ENCODE data around the gene TNS1. TPM values are rescaled to one million over a fixed set of nuclear protein-coding genes. Genes with fewer than 3 reads are reported as not detected.

Gene TNS1
- total RNA-seq, 2 donors from 2014 or later, result 0.65 to 0.93 TPM

- Mint-ChIP-seq H3K9me3 (peaks cover 2 to 3% of the 10 kb centered on the region in 2 donors), H3K4me3 (no peak overlapping the region), H3K27me3 (ENCODE audit: low read depth) (peaks cover 14% of the 10 kb centered on the region), H3K36me3 (ENCODE audit: insufficient read depth in 2 of 2) (no peaks in the 10 kb centered on the region), H3K4me1 (ENCODE audit: low read depth) (no peaks in the 10 kb centered on the region), H3K27ac (no peak overlapping the region)
- ATAC-seq (replicated peaks in 1 of 2), result no peak
- DNase-seq, result no peak
Measured at GRCh38 chr2:217972490-217972889, 30.3 kb downstream of the TNS1 start.

- H3K27ac Mint-ChIP-seq, result no peak overlapping the region
- no peaks in the 10 kb centered on the region for H3K36me3 Mint-ChIP-seq (ENCODE audit: insufficient read depth in 2 of 2)
- H3K4me1 Mint-ChIP-seq (ENCODE audit: low read depth), result no peaks in the 10 kb centered on the region
- no peak for DNase-seq
- no peak for ATAC-seq (replicated peaks in 1 of 2)
- peaks cover 2 to 3% of the 10 kb centered on the region in 2 donors for H3K9me3 Mint-ChIP-seq
- H3K4me3 Mint-ChIP-seq, result no peak overlapping the region
- peaks cover 14% of the 10 kb centered on the region for H3K27me3 Mint-ChIP-seq (ENCODE audit: low read depth)
Measured at GRCh38 chr2:217972037-217972436, 30.8 kb downstream of the TNS1 start.

GRCh38 chr2:217971166-217971565 is 31.6 kb downstream of the TNS1 start:
- peaks cover 2 to 3% of the 10 kb centered on the region in 2 donors for H3K9me3 Mint-ChIP-seq
- H3K4me1 Mint-ChIP-seq (ENCODE audit: low read depth), result no peaks in the 10 kb centered on the region
- DNase-seq, result no peak
- H3K27ac Mint-ChIP-seq, result no peak overlapping the region
- no peaks in the 10 kb centered on the region for H3K36me3 Mint-ChIP-seq (ENCODE audit: insufficient read depth in 2 of 2)
- no peak for ATAC-seq (replicated peaks in 1 of 2)
- peaks cover 14% of the 10 kb centered on the region for H3K27me3 Mint-ChIP-seq (ENCODE audit: low read depth)
- H3K4me3 Mint-ChIP-seq, result no peak overlapping the region

GRCh38 chr2:217970206-217970605 is 32.6 kb downstream of the TNS1 start:
- peaks cover 2 to 3% of the 10 kb centered on the region in 2 donors for H3K9me3 Mint-ChIP-seq
- no peak overlapping the region for H3K4me3 Mint-ChIP-seq
- H3K4me1 Mint-ChIP-seq (ENCODE audit: low read depth), result no peaks in the 10 kb centered on the region
- H3K27me3 Mint-ChIP-seq (ENCODE audit: low read depth), result peaks cover 14% of the 10 kb centered on the region
- no peak for DNase-seq
- no peaks in the 10 kb centered on the region for H3K36me3 Mint-ChIP-seq (ENCODE audit: insufficient read depth in 2 of 2)
- ATAC-seq (replicated peaks in 1 of 2), result no peak
- H3K27ac Mint-ChIP-seq, result no peak overlapping the region

GRCh38 chr2:217969588-217969987 is 33.2 kb downstream of the TNS1 start:
- H3K4me1 Mint-ChIP-seq (ENCODE audit: low read depth), result no peaks in the 10 kb centered on the region
- H3K27me3 Mint-ChIP-seq (ENCODE audit: low read depth), result peaks cover 14% of the 10 kb centered on the region
- DNase-seq (no peak), ATAC-seq (replicated peaks in 1 of 2) (no peak)
- no peak overlapping the region for H3K4me3 Mint-ChIP-seq
- no peaks in the 10 kb centered on the region for H3K36me3 Mint-ChIP-seq (ENCODE audit: insufficient read depth in 2 of 2)
- peaks cover 2 to 3% of the 10 kb centered on the region in 2 donors for H3K9me3 Mint-ChIP-seq
- no peak overlapping the region for H3K27ac Mint-ChIP-seq

GRCh38 chr2:217968023-217968422 is 34.8 kb downstream of the TNS1 start:
- no peak for DNase-seq
- Mint-ChIP-seq H3K4me3 (no peak overlapping the region), H3K9me3 (peaks cover 2 to 3% of the 10 kb centered on the region in 2 donors), H3K36me3 (ENCODE audit: insufficient read depth in 2 of 2) (no peaks in the 10 kb centered on the region), H3K27ac (no peak overlapping the region), H3K4me1 (ENCODE audit: low read depth) (no peaks in the 10 kb centered on the region), H3K27me3 (ENCODE audit: low read depth) (peaks cover 14% of the 10 kb centered on the region)
- no peak for ATAC-seq (replicated peaks in 1 of 2)

GRCh38 chr2:217966423-217967070 is 36.2 kb downstream of the TNS1 start:
- peaks cover 9% of the 10 kb centered on the region for H3K27me3 Mint-ChIP-seq (ENCODE audit: low read depth)
- H3K9me3 Mint-ChIP-seq, result peaks cover 2 to 3% of the 10 kb centered on the region in 2 donors
- DNase-seq (no peak), ATAC-seq (replicated peaks in 1 of 2) (no peak)
- no peaks in the 10 kb centered on the region for H3K4me1 Mint-ChIP-seq (ENCODE audit: low read depth)
- H3K36me3 Mint-ChIP-seq (ENCODE audit: insufficient read depth in 2 of 2), result no peaks in the 10 kb centered on the region
- H3K27ac Mint-ChIP-seq, result no peak overlapping the region
- H3K4me3 Mint-ChIP-seq, result no peak overlapping the region

GRCh38 chr2:217964275-217965161 is 38.3 kb downstream of the TNS1 start:
- Mint-ChIP-seq H3K36me3 (ENCODE audit: insufficient read depth in 2 of 2) (no peaks in the 10 kb centered on the region), H3K27ac (no peak overlapping the region), H3K27me3 (ENCODE audit: low read depth) (no peaks in the 10 kb centered on the region), H3K4me1 (ENCODE audit: low read depth) (no peaks in the 10 kb centered on the region), H3K9me3 (no peaks in the 10 kb centered on the region), H3K4me3 (no peak overlapping the region)
- no peak for DNase-seq
- no peak for ATAC-seq (replicated peaks in 1 of 2)

GRCh38 chr2:217960351-217960750 is 42.4 kb downstream of the TNS1 start:
- H3K9me3 Mint-ChIP-seq, result no peaks in the 10 kb centered on the region
- H3K4me1 Mint-ChIP-seq (ENCODE audit: low read depth), result no peaks in the 10 kb centered on the region
- DNase-seq (no peak), ATAC-seq (replicated peaks in 1 of 2) (no peak)
- H3K27me3 Mint-ChIP-seq (ENCODE audit: low read depth), result no peaks in the 10 kb centered on the region
- no peaks in the 10 kb centered on the region for H3K36me3 Mint-ChIP-seq (ENCODE audit: insufficient read depth in 2 of 2)
- H3K4me3 Mint-ChIP-seq, result no peak overlapping the region
- no peak overlapping the region for H3K27ac Mint-ChIP-seq

GRCh38 chr2:217959723-217960122 is 43.1 kb downstream of the TNS1 start:
- no peak overlapping the region for H3K4me3 Mint-ChIP-seq
- ATAC-seq (replicated peaks in 1 of 2), result no peak

GRCh38 chr2:217958884-217959225 is 43.9 kb downstream of the TNS1 start:
- H3K27ac Mint-ChIP-seq, result no peak overlapping the region
- H3K4me3 Mint-ChIP-seq, result no peak overlapping the region
- no peak for ATAC-seq (replicated peaks in 1 of 2)
- no peaks in the 10 kb centered on the region for H3K9me3 Mint-ChIP-seq
- no peaks in the 10 kb centered on the region for H3K36me3 Mint-ChIP-seq (ENCODE audit: insufficient read depth in 2 of 2)
- H3K4me1 Mint-ChIP-seq (ENCODE audit: low read depth), result no peaks in the 10 kb centered on the region
- H3K27me3 Mint-ChIP-seq (ENCODE audit: low read depth), result no peaks in the 10 kb centered on the region
- no peak for DNase-seq

More at GRCh38 chr2:217959723-217960122, 43.1 kb downstream of the TNS1 start:
- no peaks in the 10 kb centered on the region for H3K9me3 Mint-ChIP-seq
- DNase-seq, result no peak
- H3K36me3 Mint-ChIP-seq (ENCODE audit: insufficient read depth in 2 of 2), result no peaks in the 10 kb centered on the region
- H3K27ac Mint-ChIP-seq, result no peak overlapping the region
- H3K27me3 Mint-ChIP-seq (ENCODE audit: low read depth), result no peaks in the 10 kb centered on the region
- no peaks in the 10 kb centered on the region for H3K4me1 Mint-ChIP-seq (ENCODE audit: low read depth)

- H3K36me3 Mint-ChIP-seq (ENCODE audit: insufficient read depth in 2 of 2), result no peaks in the 10 kb centered on the region
- ATAC-seq (replicated peaks in 1 of 2) (no peak), DNase-seq (no peak)
- no peaks in the 10 kb centered on the region for H3K4me1 Mint-ChIP-seq (ENCODE audit: low read depth)
- no peak overlapping the region for H3K27ac Mint-ChIP-seq
- no peak overlapping the region for H3K4me3 Mint-ChIP-seq
- no peaks in the 10 kb centered on the region for H3K27me3 Mint-ChIP-seq (ENCODE audit: low read depth)
- H3K9me3 Mint-ChIP-seq, result no peaks in the 10 kb centered on the region
Measured at GRCh38 chr2:217958206-217958883, 44.5 kb downstream of the TNS1 start.
